GM23248 (cell line): ENCODE results near the gene SLFN13. TPM values are rescaled to one million over a fixed set of nuclear protein-coding genes. Genes with fewer than 3 reads are reported as not detected.
A peak's percentile ranks its signal among the peaks of the same experiment; 100 is the strongest.

Experiments
- DNase-seq: peaks from one replicate; pipeline ENCODE4 v3.0.0-alpha.2; 2015
- H2AFZ ChIP-seq: fragments of 200-600 bp; sonication (generic); 2 replicates; pipeline ENCODE4 v1.6.1; 2016; ENCODE audit warnings: antibody characterized with exemption
- H3F3A ChIP-seq: fragments of 200-600 bp; sonication (generic); 2 replicates; pipeline ENCODE4 v1.6.1; 2016; ENCODE audit warnings: mild to moderate bottlenecking, antibody characterized with exemption, mixed run types; ENCODE audit not compliant: insufficient read depth
- H3K27ac ChIP-seq: fragments of 200-600 bp; sonication (generic); 2 replicates; pipeline ENCODE4 v1.5.1; 2016; ENCODE audit warnings: mild to moderate bottlenecking
- H3K27me3 ChIP-seq: fragments of 200-600 bp; sonication (generic); replicated peaks from 2 replicates; pipeline ENCODE4 v1.6.1; 2016; ENCODE audit warnings: mild to moderate bottlenecking; ENCODE audit not compliant: insufficient read depth
- H3K36me3 ChIP-seq: fragments of 200-600 bp; sonication (generic); 2 replicates; pipeline ENCODE4 v1.6.1; 2016; ENCODE audit warnings: low read depth, mild to moderate bottlenecking
- H3K4me1 ChIP-seq: fragments of 200-600 bp; sonication (generic); 2 replicates; pipeline ENCODE4 v1.6.1; 2016; ENCODE audit warnings: mild to moderate bottlenecking; ENCODE audit not compliant: insufficient read depth
- H3K4me2 ChIP-seq: fragments of 200-600 bp; sonication (generic); one replicate; pipeline ENCODE4 v1.6.1; 2016; ENCODE audit warnings: mild to moderate bottlenecking; ENCODE audit not compliant: unreplicated experiment
- H3K4me3 ChIP-seq: fragments of 200-600 bp; sonication (generic); 2 replicates; pipeline ENCODE4 v1.5.1; 2016; ENCODE audit warnings: mild to moderate bottlenecking
- H3K79me2 ChIP-seq: fragments of 200-600 bp; sonication (generic); 2 replicates; pipeline ENCODE4 v1.6.1; 2016; ENCODE audit warnings: mild to moderate bottlenecking; ENCODE audit not compliant: insufficient read depth
- H3K9ac ChIP-seq: fragments of 200-600 bp; sonication (generic); 2 replicates; pipeline ENCODE4 v1.6.1; 2016; ENCODE audit warnings: mild to moderate bottlenecking
- H3K9me2 ChIP-seq: fragments of 200-600 bp; sonication (generic); 2 replicates; pipeline ENCODE4 v1.6.1; 2016; ENCODE audit warnings: mixed run types, mild to moderate bottlenecking, moderate library complexity; ENCODE audit not compliant: insufficient read depth
- H3K9me3 ChIP-seq: fragments of 200-600 bp; sonication (generic); one replicate; pipeline ENCODE4 v1.6.1; 2017; ENCODE audit warnings: low read depth
- H4K20me1 ChIP-seq: fragments of 200-600 bp; sonication (generic); 2 replicates; pipeline ENCODE4 v1.6.0; 2016; ENCODE audit not compliant: insufficient read depth
- EZH2 ChIP-seq: fragments of 200-600 bp; sonication (generic); IDR thresholded peaks from 2 replicates; pipeline ENCODE4 v1.6.1; 2018; ENCODE audit warnings: antibody characterized with exemption, mild to moderate bottlenecking; ENCODE audit not compliant: insufficient read depth, poor library complexity, severe bottlenecking
- EZH2phosphoT487 ChIP-seq: fragments of 200-600 bp; sonication (generic); IDR thresholded peaks from 2 replicates; pipeline ENCODE4 v1.6.1; 2018; ENCODE audit warnings: antibody characterized with exemption, moderate library complexity, mild to moderate bottlenecking, low read depth; ENCODE audit not compliant: insufficient read depth
- WGBS, 2 experiments: methylation state at CpG; one replicate each; pipeline ENCODE4 v1.1.6; 2015 to 2017; ENCODE audit warnings: low lambda C conversion rate in 2 of 2, low coverage in 1 of 2; ENCODE audit errors: missing lambda C conversion rate in 2 of 2; 5-methylcytosine and 5-hydroxymethylcytosine counted together
- in situ Hi-C: fragments of 300-500 bp; cut with MboI; formaldehyde crosslinking; loops from 2 replicates; pipeline ENCODE4 v1.15.0; 2020
- polyA plus RNA-seq: library from polyadenylated mRNA; unstranded; fragments of >200 nt; fragmentation: Nextera tagmentation; extraction: Ambion mirVana; gene quantifications from 2 replicates; pipeline ENCODE4 v1.2.1, GENCODE V29; 2016
- total RNA-seq: library from RNA; depleted of rRNA; stranded (reverse); fragments of >200 nt; shearing (Covaris generic); gene quantifications from 2 replicates; pipeline ENCODE4 v1.2.3, GENCODE V29; 2014; rRNA removed

The SLFN13 gene
- total RNA-seq (1.6 and 2.4 TPM in 2 replicates), polyA plus RNA-seq (3.9 and 4.8 TPM in 2 replicates)

DNA sequence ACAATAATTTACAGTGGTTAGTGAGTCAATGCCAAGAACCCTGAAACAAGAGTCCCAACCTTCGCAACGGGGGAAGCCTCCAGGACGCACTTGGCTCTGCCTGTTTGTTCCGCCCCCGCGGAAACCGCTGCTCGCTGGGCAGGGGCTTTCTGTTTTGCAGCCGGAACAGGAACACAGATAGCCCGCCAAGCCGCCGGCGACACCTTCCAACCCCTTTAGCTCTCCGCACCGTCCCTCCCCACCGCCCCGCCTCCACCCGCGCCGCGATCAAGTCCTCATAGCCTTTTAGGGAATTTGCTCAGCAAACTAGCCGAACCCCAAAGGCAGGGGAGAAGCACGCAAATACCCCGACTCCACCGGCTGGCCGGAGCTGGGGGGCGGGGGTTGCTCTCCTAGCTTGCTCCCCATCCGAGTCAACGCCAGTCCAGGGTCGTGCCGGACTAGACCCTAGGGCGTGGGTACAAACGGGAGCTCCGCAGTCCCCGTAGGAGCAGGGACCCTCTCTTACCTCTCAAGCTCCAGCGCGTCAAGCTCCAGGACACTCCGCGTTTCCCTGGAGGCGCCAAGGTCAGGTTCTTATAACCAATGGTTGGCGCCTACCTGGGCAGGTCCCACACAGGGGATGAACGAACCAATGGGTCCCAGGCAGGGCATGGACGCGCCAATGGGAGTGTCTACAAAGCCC is at the start of gene SLFN13:
Gene SLFN13, minus strand, starts transcription at position 553 of the 685 bp plus-strand sequence. CDS start 3,086 bp downstream, outside the sequence.
- DNase-seq = peak; percentile 59
- Histone ChIP-seq H3K9ac (no peak within 1 kb of the TSS; the same call in 1 of the 2 replicates), H2AFZ (peak within 1 kb of the TSS; percentile 82), H3K9me2 (no peaks in the 10 kb centered on the region), H3K27me3 (peaks cover 42% of the 10 kb centered on the region), H3K9me3 (no peaks in the 10 kb centered on the region), H3F3A (no peaks in the 10 kb centered on the region), H3K4me1 (no peaks in the 10 kb centered on the region), H3K79me2 (no peaks in the 10 kb centered on the region), H3K4me3 (peak within 1 kb of the TSS; percentile 77), H3K27ac (no peak within 1 kb of the TSS), H3K4me2 (peak within 1 kb of the TSS; percentile 96), H3K36me3 (no peaks in the 10 kb centered on the region), H4K20me1 (no peaks in the 10 kb centered on the region)
- TF ChIP-seq EZH2phosphoT487 = no peak
- no peak for TF ChIP-seq EZH2
- in situ Hi-C loops = no loop called here
- 2% methylated on average over 44 of the region's 44 CpGs for WGBS, 2 experiments

- Histone ChIP-seq H3K27me3 (peaks cover 93% of the 10 kb centered on the region), H3K4me2 (no peak overlapping the region), H3K4me3 (no peak overlapping the region), H3K27ac (no peak overlapping the region), H3F3A (no peaks in the 10 kb centered on the region), H2AFZ (no peak overlapping the region), H3K4me1 (no peaks in the 10 kb centered on the region), H3K9me2 (no peaks in the 10 kb centered on the region), H3K36me3 (no peaks in the 10 kb centered on the region), H4K20me1 (no peaks in the 10 kb centered on the region), H3K9me3 (no peaks in the 10 kb centered on the region), H3K79me2 (no peaks in the 10 kb centered on the region), H3K9ac (no peak overlapping the region)
- DNase-seq = no peak
- WGBS, 2 experiments = 29 to 44% methylated on average over 23 to 30 of the region's 30 CpGs
- 0 out of 2 replicates have a peak, but pooled peaks have one; percentile 11 for TF ChIP-seq EZH2phosphoT487
- TF ChIP-seq EZH2 = no peak
- in situ Hi-C loops = no loop called here
Measured at GRCh38 chr17:35496451-35497290, 48.1 kb upstream of the SLFN13 start.

DNA sequence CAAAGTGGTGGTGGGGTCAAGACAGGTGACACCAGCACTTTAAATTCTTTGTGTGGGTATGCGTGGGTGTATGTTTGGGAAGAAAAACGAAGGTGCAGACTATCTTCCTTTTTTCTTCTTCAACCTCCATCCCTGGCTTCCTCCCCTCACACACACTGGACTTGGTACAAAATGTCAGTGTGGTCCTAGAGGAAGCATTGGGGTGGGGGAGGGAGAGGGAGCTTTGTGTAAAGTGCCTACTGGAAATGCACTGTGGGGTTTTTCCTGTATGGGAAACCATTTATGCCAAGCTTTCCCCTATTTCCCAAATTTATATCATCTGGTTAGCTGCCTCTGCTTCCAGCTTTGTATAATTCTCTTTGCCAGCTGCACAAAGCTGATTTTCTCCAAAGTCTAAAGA is 44.5 kb upstream of the SLFN13 start:
- in situ Hi-C loops = no loop called here
- no peaks in the 10 kb centered on the region for H4K20me1 ChIP-seq
- H3K4me3 ChIP-seq = no peak overlapping the region
- no peak overlapping the region for H3K27ac ChIP-seq
- H3K79me2 ChIP-seq = no peaks in the 10 kb centered on the region
- H3K9me3 ChIP-seq = no peaks in the 10 kb centered on the region
- H3F3A ChIP-seq = no peaks in the 10 kb centered on the region
- no peak overlapping the region for H3K9ac ChIP-seq
- no peak overlapping the region for H3K4me2 ChIP-seq
- H3K27me3 ChIP-seq = peaks cover 94% of the 10 kb centered on the region
- H3K4me1 ChIP-seq = no peaks in the 10 kb centered on the region
- H2AFZ ChIP-seq = no peak overlapping the region
- DNase-seq = no peak
- no peaks in the 10 kb centered on the region for H3K36me3 ChIP-seq
- H3K9me2 ChIP-seq = no peaks in the 10 kb centered on the region
- WGBS, 2 experiments = 0% methylated on average over 2 of the region's 2 CpGs
- TF ChIP-seq EZH2phosphoT487 = no peak
- TF ChIP-seq EZH2 = no peak

- H3K9ac ChIP-seq = no peak overlapping the region
- 9 to 23% methylated on average over 3 of the region's 3 CpGs for WGBS, 2 experiments
- no peaks in the 10 kb centered on the region for H3K9me2 ChIP-seq
- H3F3A ChIP-seq = no peaks in the 10 kb centered on the region
- no peaks in the 10 kb centered on the region for H3K79me2 ChIP-seq
- no peak overlapping the region for H3K27ac ChIP-seq
- H3K4me1 ChIP-seq = no peaks in the 10 kb centered on the region
- no peak overlapping the region for H3K4me2 ChIP-seq
- H2AFZ ChIP-seq = no peak overlapping the region
- no peaks in the 10 kb centered on the region for H3K9me3 ChIP-seq
- no peaks in the 10 kb centered on the region for H3K36me3 ChIP-seq
- H4K20me1 ChIP-seq = no peaks in the 10 kb centered on the region
- peaks cover 80% of the 10 kb centered on the region for H3K27me3 ChIP-seq
- H3K4me3 ChIP-seq = no peak overlapping the region
- DNase-seq = no peak
- in situ Hi-C loops = no loop called here
- TF ChIP-seq EZH2 (no peak), EZH2phosphoT487 (no peak)
Measured at GRCh38 chr17:35491417-35491816, 42.9 kb upstream of the SLFN13 start.
